GM18520 (cell line): ENCODE results near the gene WDR18.

Experiments used
- ATAC-seq: cut with Tn5 transposase; IDR thresholded peaks from one replicate; pipeline ENCODE4 v1.9.1; 2021; ENCODE audit not compliant: unreplicated experiment

Gene WDR18

DNA sequence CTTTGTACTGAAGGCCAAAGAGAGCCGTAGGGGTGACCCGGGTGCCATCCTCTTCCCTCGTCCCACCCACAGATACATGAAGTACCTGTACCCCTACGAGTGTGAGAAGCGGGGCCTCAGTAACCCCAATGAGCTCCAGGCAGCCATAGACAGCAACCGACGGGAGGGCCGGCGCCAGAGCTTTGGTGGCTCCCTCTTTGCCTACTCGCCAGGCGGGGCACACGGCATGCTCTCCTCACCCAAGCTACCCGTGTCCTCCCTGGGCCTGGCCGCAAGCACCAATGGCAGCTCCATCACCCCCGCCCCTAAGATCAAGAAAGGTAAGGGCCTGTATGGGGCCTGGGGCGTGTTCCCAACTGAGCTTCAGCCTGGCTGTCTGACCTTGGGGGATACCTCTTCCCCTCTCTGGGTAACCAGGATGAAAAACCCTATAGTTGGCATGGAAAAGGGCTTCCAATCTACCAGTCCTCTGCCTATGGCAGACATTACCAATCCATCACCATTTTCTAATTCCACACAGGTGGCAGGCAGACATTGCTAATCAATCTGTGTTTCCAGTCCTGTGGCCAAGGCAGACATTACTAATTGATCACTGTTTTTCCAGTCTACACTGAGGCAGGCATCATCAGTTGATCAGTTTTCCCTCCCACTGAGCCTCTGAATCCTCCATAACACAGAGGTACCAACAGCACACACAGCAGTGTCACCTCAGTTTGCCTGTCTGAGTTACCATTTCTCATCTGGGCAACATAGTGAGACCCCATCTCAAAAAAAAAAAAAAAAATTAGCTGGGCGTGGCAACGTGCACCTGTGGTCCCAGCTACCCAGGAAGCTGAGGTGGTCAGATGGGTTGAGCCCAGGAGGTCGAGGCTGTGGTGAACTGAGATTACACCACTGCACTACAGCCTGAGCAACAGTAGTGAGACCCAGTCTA is 19.1 kb upstream of the WDR18 start:
- no peak for ATAC-seq

DNA sequence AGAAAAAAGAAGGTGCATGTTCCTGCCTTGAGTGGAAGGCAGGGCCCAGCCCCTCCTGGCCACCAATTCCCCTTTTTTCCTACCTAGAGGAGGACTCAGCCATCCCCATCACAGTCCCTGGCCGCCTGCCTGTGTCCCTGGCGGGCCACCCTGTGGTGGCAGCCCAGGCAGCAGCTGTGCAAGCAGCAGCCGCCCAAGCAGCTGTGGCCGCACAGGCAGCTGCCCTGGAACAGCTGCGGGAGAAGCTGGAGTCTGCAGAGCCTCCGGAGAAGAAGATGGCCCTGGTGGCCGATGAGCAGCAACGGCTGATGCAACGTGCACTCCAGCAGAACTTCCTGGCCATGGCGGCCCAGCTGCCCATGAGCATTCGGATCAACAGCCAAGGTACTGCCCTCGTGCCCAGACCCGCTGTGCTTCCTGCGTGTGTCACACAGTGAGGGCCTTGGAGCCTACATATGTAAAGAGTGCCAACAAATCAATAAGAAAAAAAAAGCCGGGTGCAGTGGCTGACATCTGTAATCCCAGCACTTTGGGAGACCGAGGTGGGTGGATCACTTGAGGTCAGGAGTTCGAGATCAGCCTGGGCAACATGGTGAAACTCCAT is 17.6 kb upstream of the WDR18 start:
- no peak for ATAC-seq

DNA sequence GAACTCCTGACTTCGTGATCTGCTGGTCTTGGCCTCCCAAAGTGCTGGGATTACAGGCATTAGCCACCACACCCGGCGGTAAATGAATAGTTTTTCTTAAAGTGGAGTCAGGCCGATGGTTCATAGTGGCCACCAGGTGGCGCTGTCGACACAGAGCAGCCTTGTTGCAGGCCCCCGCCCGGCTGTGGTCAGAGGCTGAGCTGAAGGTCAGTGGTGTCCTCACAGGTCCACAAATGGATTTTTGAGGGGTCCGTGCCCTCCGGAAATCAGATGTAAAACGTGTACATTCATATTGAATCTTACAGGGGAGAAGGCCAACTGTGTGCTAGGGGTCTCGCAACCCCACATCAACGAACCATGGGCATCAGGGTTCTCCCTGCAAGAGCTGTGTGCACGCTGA is 13.4 kb upstream of the WDR18 start:
- no peak for ATAC-seq

DNA sequence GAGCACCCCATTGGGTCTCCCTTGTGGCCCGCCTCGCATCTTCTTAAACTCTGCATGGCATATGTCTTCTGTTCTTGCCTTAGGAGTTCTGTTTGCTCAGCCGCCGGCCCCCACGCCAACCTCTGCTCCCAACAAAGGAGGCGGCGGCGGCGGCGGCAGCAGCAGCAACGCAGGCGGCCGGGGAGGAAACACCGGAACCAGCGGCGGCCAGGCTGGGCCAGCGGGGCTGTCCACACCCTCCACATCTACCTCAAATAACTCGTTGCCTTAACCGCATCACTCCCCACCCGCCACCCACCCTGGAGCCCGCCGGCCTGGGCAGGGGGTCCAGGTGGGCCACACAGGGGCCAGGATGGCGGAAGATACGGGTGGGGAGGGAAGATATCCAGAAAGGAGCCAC is 12.3 kb upstream of the WDR18 start:
- ATAC-seq, result no peak

DNA sequence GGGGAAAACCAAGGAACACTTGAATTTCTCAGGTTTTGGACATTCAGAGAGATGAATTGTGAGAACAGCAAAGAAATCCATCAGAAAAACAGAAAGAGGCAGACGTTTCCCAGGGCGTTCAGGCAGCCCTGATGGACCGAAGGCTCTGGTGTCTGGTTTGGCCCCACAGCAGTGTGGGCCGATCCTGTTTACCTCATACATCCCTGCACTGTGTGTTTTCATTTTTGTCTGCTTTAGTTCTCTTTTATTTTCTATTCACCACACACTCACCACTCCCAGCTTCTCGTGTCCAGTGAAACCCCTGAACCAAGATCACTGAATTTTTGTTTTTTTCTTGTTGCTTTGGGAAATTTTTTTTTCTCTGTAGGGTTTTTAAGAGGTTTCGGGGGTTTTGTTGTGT is 11.9 kb upstream of the WDR18 start:
- no peak for ATAC-seq

DNA sequence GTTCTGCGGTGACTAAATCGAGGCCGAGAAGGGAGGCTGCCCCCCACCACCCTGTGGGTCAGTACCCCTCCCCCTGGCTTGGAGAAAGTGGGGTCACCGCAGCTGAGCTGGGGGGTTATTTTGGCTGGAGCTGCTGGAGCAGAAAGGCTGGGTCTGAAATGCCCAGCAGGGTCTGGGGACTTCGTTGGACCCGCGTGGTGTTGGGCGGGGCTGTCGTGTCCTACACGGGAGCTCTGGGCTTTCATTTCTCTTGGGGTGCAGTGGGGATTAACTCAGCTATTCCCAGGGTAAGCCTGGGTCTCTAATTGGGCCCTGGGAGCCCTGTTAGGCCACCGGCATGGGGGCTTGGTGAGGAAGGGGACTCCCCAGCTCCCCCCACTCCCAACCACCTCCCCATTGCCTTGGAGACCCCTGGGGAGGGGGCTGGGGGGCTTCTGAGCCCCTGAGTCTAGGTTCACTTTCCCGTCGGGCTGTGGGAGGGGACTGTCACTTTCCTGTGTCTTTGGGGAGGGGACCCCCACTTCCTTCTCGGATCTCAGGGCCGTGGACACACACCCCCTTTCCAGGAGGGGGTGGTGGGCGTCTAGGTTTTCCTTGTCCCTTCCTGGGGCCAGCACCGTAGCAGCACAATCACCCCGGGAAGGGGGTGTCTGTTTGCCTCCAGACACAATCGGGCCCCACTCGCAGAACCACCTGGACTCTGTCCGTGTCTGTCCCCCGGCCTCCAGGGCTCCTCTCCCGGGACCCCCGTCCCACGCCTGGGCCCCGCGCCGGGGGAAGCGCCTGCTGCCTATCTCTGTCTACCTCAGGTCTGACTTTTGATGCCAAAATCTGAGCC is 10.2 kb upstream of the WDR18 start:
- no peak for ATAC-seq

DNA sequence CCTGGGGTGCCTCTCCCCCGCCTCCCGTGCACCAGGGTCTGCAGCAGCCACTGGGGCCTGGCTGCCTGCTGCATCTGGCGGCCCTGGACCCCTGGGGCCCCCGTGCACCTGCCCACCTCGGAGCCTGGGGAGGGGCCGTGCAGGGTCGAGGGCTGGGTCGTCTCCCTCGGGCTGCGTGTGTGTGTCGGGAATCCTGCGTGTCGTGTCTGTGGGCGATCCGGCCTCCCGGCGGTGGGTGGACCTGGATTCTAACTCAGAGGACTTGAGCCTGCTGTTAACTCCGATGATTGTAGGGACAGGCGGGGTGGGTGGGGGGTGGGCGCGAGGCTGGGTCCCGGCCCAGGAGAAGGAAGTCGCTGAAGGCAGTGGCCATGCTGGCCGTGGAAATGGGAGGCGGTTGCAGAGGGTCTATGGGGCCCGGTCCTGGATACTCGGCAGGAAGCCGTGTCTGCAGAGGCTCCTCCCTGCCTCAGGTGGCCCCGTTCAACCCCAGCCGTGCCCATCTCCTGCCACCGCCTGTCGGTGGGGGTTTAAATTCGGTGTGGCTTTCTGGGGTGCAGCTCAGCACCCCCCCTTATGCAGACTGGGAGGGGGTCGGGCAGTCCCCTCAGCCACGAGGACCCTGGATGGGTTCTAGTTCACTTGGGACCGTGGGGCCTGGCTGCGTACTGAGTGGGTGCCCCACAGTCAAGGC is 9.4 kb upstream of the WDR18 start:
- no peak for ATAC-seq

DNA sequence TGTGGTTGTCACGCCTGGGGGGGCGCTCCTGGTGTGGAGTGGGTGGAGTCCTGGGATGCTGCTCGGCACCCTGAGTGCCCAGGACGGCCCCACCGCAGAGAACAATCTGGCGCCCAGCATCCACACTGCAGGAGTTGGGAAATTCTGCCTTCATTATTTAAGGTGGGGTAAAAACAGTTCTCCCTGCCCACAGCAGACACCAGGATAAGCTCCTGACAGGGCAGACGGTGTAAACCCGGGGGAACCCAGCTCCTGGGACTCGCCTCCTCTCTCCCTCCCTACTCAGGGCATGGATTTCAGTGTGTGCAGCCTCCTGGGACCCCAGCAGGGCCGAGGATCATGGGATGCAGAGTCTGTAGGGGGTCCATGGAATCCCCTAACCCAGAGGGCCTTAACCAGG is 7.7 kb upstream of the WDR18 start:
- no peak for ATAC-seq

DNA sequence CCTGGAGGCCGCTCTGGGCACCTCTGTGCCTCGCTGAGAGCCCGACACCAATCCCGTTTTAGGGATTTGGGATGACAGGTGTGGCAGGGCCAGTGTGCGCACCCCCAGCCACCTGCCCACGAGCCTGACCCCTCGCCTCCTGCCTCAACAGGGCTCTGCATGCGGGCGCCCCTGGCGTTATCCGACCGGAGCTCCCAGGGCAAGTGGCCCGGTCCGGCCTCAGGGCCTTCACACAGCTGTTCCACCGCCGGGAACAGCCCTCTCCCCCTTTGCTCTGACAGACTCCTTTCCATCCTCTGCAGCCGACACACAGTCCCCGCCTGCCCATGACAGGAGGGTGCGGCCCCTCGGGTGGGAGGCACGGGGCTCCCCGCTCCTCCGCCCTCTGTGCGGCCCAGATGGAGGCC is 7.1 kb upstream of the WDR18 start:
- no peak for ATAC-seq

DNA sequence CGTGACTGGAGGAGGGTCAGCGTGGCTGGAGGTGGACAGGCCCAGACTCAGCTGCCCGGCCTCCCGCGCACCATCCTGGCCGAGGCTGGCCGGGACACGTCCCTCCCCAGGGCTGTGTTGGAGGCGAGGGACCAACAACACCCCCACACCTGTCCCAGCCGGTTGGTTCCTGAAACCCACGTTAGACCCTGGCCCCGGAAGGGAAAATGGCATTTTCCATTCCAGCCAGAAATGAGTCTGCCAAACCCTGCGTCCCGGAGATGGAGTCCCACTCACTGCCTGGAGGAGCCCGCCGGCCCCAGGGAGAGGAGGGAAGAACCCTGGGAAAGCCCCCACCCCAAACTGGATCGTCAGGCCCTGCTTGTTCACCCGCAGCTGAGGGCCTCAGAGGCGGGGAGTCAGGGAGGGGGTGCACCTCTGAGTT is 4.8 kb upstream of the WDR18 start:
- no peak for ATAC-seq

DNA sequence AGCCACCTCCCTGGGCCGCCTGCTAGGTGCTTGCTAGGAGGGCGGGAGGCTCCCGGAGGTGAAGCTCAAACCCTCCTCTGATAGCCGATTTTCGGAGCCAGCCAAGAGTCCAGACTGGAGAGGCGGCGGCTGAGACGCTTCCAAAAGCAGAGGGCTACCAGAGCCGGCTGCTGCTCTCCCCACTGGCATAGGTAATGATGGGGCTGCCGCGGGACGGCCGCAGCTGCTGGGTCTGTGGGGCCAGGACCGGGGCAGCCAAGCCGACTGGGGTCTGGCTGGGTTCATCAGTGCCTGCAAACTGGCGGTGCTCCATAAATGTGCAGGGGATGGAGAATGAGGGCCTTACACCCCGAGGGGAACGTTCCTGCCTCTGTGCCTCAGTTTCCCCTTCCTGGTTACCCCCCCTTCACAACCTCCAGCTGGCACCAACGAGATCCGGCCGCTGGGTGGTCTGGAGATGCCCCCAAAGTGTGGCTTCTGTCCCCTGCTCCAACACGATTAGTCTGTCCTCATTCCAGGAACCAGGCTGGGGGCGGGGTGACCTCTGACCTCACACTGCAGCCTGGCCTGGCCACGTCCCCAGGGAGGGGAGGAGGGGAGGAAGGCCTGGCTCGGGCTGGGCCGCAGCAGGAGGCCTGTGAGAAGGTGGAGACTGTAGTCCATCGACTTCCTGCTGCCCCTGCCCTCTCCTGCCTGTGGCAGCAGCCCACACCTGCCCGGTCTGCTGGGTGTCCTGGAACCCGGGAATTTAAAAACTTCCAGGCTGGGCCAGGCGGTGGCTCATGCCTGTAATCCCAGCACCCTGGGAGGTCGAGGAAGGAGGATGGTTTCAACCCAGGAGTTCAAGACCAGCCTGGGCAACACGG is 3.8 kb upstream of the WDR18 start:
- ATAC-seq, result no peak

DNA sequence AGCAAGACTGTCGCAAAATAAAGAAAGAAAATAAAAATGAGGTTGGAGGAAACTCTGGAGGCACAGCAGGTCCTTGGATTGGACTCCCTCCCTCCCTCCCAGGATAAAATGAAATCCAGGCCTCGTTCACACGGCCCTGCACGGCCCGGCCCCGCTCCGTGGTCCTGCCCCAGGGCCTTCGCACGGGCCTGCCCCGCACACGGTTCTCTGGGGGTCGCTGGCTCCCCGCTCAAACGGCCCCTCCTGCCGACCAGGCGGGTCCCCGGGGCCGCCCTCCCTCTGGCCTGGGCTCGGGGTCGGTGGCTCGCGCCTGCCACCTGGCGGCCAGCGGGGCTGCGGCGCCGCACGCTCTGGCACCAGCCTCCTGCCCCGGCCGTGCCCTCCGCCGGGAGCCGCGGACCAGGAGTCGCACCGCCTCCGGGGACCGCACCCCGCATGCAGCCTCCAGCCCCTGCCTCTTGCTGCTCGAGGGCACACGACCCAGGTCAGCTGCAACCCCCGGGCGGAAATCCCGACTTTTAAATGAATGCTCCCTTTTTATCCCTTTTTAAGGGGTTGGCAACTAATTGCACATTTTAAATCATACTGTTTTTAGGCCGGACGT is 1.5 kb upstream of the WDR18 start:
- ATAC-seq, result peak; percentile 62

DNA sequence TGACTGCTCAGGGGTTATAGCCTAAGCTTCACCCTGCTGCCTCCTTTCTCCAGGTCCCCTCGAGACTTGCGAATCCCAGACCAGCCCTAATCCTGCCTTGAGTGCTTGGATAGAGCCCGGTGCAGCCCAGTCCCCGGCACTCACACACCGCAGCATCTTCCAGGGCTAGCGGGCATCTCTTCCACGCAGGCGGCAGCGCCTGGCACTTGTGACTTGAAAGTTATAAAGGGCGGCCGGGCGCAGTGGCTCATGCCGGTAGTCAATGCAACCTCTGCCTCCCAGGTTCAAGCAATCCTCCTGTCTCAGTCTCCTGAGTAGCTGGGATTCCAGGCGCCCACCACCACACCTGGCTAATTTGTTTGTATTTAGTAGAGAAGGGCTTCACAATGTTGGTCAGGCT is 1.9 kb downstream of the WDR18 start:
- no peak for ATAC-seq

DNA sequence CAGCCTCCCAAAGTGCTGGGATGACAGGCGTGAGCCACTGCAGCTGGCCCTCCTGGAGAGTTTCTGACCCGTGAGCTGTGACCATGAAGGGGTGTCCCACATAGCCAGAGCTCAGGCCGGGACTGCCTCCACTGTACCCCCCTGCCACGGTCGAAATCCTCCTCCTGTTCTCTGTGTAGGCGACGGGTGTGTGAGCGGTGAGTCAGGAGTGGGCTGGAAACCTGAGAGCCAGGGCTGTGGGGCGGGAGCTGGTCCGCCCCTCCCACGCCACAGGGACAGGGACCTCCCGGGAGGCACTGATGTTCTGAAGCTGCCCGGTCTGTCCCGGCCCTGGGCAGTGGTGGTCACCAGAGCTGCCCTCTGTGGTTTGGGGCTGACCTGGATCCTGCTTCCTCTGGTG is 3.9 kb downstream of the WDR18 start:
- ATAC-seq, result no peak

DNA sequence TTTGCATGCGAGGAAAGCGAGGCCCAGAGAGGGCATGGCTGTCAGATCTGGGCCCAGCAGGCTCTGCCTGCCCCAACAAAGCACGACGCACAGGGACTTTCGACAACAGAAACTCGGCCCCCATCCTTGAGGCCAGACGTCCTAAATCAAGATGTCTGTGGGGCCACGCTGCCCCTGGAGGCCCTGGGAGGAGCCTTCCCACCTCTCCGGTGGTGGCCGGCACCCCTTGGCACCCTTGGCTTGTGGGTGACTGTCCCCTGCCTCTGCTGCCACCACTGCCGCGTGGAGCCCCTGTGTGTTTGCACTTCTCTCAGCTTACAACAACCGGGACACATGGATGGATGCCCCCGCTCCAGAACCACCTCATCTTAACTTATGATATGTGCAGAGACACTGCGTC is 4.4 kb downstream of the WDR18 start:
- ATAC-seq, result no peak

DNA sequence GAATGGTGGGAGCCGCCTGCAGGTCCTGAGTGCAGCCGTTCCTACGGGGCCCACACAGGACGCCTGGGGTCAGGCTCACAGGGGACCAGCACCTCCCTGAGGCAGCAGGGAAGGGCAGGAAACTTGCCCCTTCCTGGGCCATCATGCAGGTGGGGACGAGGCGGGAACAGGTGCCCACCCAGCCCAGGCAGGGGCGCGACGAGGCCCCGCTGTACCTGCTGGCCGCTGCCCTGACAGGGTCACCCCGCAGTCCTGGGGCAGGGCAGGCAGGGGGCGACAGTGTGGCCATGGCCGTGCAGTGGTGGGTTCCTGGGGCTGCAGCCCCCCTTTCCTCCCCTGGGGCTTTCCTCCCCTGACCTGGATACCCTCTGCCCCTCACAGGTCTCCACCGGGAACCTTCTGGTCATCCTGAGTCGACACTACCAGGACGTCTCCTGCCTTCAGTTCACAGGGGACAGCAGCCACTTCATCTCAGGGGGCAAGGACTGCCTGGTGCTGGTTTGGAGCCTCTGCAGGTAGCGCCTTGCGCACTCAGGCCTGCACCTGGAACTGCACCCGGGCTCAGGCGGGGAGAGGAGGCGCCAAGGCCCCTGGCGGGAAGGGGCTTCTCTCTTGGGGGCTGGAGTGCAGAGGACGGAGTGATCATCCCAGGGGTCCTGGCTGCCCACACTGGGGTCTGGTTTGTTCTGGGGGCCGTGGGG is 5.4 kb downstream of the WDR18 start:
- ATAC-seq, result no peak

DNA sequence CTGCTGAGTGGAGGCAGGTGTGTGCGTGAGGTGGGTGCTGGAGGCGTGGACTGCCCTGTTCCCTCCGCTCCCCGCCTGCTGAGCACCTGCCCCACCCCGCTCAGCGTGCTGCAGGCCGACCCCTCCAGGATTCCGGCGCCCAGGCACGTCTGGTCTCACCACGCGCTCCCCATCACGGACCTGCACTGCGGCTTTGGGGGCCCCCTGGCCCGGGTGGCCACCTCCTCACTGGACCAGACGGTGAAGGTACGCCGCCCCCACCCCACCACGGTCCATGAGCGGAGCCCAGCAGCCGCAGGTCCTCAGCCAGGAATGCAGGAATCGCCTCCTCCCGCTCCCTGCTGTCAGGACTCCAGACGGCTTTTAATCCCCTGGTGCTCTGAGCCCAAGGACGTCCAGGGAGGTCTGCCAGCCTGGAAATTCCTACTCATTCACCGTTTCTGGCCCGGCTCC is 6.0 kb downstream of the WDR18 start:
- no peak for ATAC-seq

DNA sequence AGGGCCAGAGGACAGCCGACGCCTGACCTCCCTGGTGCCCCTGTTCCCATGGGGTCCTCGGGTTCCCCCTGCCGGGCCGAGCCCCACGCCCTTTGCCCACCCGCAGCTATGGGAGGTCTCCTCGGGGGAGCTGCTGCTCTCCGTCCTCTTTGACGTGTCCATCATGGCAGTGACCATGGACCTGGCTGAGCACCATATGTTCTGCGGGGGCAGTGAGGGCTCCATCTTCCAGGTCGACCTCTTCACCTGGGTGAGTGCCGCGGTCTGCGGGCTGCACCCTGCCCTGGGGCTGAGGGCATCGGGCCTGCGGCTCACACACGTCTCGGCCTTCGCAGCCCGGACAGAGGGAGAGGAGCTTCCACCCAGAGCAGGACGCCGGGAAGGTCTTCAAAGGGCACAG is 6.6 kb downstream of the WDR18 start:
- ATAC-seq, result no peak
